ENCODE measurements around the gene JMJD1C.

The JMJD1C gene

GRCh38 chr10:63206997-63207811, 258.6 kb downstream of the JMJD1C start:
- DNase-seq = peak; percentile 61

GRCh38 chr10:63206576-63206975, 259.2 kb downstream of the JMJD1C start:
- no peak for DNase-seq

GRCh38 chr10:63205421-63205820, 260.4 kb downstream of the JMJD1C start:
- no peak for DNase-seq

DNA sequence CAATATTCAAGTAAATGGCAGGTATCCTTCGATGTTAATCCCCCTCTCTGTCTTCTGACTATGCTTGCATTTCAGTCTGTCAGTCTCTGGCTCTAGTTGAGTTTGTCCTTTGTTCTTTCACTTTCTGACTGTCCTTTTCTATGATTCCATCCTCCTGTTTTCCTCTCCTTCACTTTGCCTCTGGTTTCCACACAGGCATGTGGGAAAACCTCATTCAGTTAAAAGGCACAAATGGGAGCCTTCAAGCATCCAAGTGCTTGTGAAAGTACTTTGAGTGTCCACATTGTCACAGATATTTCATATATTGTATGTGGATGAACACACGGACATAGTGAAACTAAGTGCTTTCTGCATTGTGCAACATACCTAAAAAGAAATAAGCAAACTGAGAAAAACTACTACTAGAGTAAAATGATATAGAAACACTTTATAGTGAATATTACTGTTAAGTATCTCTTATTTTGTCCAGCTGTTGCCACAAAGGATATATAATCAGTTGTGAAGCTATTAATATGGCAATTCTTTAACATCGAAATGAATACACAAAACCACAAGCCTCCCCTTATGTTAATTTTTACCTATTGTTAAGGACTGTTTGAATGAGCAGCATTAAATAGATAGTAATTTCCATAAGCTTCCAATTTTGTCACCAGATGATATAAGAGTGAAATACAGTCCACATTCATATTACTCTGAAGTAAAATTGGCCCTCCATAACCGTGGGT, 260.9 kb downstream of the JMJD1C start:
- peak; percentile 13 for DNase-seq

GRCh38 chr10:63201118-63201517, 264.7 kb downstream of the JMJD1C start:
- DNase-seq = no peak

DNA sequence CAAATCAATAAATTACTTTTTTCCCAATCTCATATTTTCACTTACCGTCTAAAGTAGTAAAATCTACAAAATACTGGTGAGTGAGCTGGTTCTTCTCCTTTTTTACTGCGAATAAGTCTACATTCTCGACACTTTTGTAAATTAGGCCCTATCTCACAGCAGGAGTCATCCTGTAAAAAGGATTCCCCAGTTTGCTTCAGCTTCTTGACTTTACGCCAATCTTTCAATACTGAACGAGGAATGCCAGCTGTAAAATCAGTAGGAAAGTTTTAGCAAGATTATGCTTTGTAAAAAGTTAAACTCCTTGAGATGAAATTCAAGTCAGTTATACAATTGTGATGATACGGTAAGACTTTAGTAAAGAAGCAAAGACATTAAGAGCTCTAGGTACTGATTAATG, 265.3 kb downstream of the JMJD1C start:
- no peak for DNase-seq

DNA sequence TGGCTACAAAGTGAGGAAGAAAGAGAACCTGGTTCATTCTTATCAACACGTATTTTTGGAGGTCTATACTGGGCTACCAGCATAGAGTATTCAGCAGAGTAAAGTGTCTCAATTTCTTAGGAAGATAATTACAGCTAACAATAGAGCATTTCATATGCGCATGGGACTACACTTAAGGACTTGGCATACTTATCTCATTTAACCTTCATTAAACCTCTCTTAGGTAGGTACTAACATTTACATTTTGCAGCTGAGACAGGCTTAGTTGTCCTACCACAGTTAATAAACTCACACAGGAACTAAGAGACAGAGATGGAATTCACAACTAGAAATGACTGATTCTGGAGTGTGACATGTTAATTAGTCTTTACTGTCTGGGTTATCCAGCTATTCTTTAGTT, 266.1 kb downstream of the JMJD1C start:
- no peak for DNase-seq

GRCh38 chr10:63197344-63198092, 268.3 kb downstream of the JMJD1C start:
- no peak for DNase-seq

GRCh38 chr10:63192826-63193225, 273.0 kb downstream of the JMJD1C start:
- DNase-seq = no peak

DNA sequence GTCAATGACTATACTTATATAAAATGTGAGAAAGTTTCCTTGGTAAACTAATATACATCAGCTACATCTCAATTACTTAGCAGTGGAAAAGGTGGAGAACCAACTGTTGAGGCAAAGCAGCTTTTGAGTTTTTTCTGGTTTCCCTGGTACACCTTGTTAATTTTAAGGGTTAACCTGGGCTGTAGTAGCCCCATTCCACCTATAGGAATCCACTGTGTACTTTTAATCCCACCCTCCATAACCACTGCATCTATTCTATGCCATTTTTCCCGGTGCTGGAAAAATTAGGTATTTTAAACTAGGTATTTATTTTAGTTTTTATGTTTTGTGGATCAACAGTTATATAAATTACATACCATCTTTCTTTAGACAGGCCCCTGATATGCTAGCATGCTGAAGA, 290.2 kb downstream of the JMJD1C start:
- no peak for DNase-seq

- peak; percentile 90 for DNase-seq
These were observed 292.1 kb downstream of the JMJD1C start for GRCh38 chr10:63173468-63174232.

DNA sequence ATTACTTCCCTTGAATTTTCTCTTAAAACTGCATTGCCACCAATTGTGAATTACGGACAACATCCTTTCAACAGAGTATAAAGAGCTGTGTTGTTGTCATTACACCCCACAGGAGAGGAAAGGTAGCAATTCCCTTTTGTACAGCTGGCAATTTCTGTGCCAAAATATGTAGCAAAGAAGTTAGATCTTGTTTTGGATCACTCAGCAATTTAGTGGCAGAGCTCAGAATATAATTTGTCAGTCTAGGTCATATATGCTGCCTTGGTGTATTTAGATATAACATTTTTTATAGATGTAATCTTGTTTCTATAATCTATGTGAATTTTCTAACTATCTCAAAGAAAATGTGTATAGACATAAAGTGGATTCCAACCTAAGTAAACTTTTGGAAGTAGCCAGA, 293.9 kb downstream of the JMJD1C start:
- DNase-seq = no peak

- no peak for DNase-seq
These were observed 294.4 kb downstream of the JMJD1C start for GRCh38 chr10:63171255-63171855.

- no peak for DNase-seq
These were observed 296.2 kb downstream of the JMJD1C start for GRCh38 chr10:63169624-63170023.

DNA sequence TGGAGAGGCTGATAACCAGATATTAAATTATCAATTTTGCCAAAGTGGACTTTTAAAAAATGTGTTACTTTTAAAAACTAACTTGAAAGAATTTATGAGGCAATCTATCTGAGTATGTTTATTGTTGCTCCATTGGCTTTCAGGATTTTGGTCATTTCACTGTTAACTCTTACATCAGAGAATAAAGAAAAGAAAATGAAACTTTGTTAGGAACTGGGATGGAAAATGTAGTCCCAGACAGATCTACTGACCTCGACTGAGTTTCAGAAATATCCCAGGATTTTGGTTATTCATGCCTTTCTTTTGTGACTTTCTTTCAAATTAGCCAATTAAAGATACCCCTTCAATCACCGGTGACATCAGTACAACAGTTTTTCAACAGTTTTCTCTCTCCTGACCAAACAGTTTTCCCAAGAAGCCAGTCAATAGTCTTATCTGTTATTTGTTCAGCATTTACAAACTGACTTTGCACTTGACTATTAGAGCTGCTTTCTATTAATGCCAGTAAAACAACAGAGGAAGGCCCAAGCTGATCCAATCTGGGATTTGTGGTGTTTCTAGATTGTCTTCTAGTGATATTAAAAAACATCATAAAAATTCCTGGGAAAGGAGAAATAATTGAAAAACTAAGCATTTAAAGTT, 296.8 kb downstream of the JMJD1C start:
- DNase-seq = no peak

GRCh38 chr10:63166742-63167258, 299.0 kb downstream of the JMJD1C start:
- DNase-seq = peak; percentile 69

DNA sequence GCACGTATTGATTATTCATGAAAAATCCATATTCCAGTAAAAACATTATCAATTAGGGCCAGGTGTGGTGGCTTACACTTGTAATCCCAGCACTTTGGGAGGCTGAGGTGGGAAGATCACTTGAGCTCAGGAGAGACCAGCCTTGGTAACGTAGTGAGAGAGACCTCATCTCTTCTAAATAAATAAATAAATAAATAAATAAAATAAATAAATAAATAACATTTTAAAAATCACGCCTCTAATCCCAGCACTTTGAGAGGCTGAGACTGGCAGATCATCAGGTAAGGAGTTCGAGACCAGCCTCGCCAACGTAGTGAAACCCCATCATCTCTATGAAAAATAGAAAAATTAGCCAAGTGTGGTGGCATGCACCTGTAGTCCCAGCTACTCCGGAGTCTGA, 300.5 kb downstream of the JMJD1C start:
- DNase-seq = no peak

- DNase-seq = peak; percentile 7
These were observed 301.6 kb downstream of the JMJD1C start for GRCh38 chr10:63164166-63164623.

DNA sequence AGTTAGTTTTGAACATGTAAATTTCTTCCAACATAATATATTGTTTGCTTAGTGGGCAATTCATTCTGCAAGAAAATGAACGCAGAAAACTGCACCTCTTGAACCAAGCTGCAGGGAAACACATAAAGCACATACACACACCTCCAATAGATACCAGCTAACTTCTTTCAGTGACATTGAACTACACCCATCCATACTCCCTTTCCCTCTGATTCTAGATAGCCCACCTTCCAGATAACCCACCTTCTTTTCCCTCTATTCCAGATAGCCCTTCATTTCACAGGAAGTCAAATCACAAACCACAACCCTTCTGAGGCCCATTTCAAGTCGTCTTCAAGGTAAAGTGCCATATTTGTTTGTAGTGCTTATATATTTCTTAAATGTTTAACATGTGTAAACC, 304.2 kb downstream of the JMJD1C start:
- no peak for DNase-seq

- DNase-seq = peak; percentile 63
These were observed 307.7 kb downstream of the JMJD1C start for GRCh38 chr10:63157845-63158624.

GRCh38 chr10:63156236-63156635, 309.5 kb downstream of the JMJD1C start:
- no peak for DNase-seq

All from MV-4-11 (cell line).